T1000 (cell line): ENCODE data around the gene GALNT16.
"Not testable (repeated sequence)": the region's sequence is repeated elsewhere in the genome, so short reads cannot be mapped to it uniquely, and the experiment has no call there.

Experiments used
- DNase-seq: peaks from one replicate; lab custom pipeline; 2025; ENCODE audit warnings: mixed read lengths; lab: John Stamatoyannopoulos, UW

Gene GALNT16

DNA sequence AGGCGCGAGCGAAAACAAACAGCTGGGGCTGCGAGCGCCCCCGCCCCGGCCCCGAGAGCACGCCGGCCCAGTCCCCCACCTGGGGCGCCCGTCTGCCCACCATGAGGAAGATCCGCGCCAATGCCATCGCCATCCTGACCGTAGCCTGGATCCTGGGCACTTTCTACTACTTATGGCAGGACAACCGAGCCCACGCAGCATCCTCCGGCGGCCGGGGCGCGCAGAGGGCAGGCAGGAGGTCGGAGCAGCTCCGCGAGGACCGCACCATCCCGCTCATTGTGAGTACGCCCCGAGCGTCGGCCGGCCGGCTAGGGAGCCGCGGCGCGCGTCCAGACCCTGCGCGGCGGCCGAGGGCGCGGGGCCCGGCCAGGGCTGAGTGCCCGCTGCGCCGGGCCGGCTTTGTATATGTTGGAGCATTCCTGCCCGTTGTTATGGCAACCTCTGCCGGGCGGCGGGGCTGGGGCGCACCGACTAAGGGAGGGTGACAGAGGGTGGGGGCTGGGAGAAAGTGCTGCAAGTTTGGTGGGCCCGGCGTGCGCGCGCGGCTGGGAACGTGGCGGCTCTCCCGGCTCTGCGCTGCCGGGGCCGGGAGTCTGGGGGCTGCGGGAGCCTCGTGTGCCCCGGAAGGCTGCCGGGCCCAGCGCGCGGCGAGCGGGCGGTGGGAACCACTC lies 367 bp downstream of the GALNT16 start:
- no peak for DNase-seq

- DNase-seq: no peak
Observed at GRCh38 chr14:69260861-69261564, 1.1 kb downstream of the GALNT16 start.

GRCh38 chr14:69261761-69262331 lies 1.9 kb downstream of the GALNT16 start:
- DNase-seq: no peak

- DNase-seq: no peak
Observed at GRCh38 chr14:69262516-69262915, 2.6 kb downstream of the GALNT16 start.

DNA sequence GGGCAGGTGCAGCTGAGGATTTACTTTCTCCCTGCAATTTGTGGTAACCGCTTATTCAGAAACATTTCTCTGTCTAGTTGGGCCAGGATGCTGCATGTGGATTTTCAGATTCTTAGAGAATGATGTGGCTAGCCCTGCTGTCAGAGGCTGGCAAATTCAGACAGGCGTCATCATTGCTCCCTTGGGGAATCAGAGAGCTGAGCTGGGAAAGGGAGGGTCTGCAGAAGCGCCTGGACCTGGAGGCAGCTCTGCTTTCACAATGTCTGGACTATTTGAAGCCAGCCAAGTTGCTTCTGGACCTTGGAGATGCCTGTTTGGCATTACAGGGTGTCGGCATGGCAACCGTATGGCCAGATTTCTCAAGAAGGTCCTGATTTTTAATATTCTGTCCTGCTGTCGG lies 3.4 kb downstream of the GALNT16 start:
- DNase-seq: peak; percentile 87

DNA sequence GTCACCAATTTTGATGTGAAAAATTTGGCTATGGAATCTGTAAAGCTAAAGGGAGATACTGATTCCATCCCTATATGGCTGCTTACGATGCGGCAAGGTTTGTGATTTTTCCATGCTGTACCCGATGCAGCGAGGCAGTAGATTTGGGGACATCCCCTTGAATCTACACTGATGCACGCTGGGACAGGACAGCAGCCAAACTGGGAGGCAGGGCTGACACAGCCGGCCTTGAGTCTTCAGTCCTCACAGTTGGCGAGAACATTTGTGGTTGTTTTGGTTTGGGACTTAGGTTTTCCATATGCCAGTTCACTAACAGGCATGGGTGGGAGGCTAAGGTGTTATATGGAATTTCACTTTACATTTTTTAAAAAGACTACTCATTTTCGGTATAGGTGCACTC lies 3.8 kb downstream of the GALNT16 start:
- DNase-seq: no peak

DNA sequence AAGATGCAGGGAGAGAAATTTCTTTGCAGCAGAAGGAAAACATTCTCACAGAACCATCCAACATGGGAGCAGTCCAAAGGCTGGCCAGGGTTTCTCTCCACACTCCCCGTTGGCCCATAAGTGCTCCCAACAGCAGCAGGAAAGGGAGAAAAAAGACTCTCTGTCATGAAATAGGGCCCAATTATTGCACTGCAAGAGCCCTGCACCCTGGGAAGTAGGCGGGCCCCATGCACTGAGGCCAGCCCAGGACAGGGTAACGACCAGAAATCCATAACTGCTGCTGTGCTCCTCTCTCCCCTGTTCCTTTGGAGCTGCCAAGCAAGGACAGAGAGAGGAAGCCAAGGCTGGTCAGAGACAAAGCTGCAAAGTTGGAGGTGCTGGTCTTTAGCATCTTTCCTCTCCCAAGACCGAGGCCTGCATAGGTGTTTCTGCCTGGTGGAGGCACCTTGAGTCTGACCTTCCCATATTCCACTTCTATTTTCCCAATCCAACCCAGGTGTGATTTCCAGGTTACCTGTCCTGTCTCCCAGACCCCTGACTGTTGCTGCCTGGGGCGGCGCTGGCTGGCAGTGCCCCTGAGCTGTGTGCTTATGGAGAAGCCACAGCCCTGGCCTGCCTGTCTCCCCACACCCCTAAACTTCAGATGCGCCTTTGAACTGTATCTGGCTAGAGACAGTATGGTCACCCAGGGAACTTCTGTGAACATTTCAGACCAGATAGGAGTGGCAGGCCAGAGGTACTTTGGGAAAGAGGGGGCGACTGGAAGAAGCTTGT lies 6.8 kb downstream of the GALNT16 start:
- no peak for DNase-seq

DNA sequence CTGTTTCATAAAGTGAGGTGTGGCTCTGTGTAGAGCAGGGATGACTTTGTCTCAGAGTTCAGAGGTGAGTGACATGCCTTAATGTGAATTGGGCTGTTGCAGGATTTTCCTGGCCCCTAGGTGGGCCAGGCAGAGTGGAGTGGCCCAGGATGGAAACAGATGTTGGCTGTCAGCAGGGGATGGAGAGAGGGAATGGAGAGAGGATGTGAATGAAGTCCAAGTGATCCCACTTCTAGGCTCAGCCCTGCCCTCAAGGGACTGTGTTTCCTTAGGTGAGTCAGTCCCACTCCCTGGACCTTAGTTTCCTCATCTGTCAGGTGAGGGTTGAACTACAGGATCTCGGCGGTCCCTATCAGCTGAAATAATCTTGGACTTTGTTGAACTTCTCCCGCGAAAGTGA lies 7.5 kb downstream of the GALNT16 start:
- DNase-seq: no peak

DNA sequence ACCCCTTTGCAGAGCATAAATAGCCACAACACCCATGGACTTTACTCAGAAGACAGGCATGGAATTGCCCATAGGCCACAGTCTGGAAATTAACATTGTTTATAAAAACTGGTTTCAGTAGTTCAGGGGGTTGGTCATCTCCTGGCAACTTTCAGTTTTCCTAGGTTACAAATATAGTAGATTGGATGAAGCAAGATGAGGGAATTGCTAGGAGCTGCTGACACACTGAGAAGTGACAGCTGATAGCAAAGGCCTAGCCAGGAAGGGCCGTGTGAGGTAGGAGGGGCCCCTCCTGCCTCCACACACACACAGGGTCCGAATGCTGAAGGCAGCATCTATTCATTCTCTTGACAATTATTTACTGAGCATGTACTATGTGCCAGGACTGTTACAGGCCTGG lies 8.3 kb downstream of the GALNT16 start:
- DNase-seq: no peak

- DNase-seq: peak; percentile 22
Observed at GRCh38 chr14:69268763-69269162, 8.8 kb downstream of the GALNT16 start.

DNA sequence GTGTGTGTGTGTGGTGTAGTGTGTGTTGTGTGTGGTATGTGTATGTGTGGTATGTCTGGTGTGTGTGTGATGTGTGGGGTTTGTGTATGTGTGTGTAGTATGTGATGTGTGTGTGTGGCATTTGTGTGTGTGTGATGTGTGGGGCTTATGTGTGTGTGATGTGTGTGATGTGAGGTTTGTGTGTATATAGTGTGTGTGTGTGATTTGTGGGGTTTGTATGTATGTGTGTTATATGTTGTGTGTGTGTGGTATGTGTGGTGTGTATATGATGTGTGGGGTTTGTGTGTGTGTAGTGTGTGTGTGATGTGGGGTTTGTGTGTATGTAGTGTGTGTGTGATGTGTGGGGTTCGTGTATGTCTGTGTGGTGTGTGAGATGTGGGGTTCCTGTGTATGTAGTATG lies 9.4 kb downstream of the GALNT16 start:
- DNase-seq: no peak

DNA sequence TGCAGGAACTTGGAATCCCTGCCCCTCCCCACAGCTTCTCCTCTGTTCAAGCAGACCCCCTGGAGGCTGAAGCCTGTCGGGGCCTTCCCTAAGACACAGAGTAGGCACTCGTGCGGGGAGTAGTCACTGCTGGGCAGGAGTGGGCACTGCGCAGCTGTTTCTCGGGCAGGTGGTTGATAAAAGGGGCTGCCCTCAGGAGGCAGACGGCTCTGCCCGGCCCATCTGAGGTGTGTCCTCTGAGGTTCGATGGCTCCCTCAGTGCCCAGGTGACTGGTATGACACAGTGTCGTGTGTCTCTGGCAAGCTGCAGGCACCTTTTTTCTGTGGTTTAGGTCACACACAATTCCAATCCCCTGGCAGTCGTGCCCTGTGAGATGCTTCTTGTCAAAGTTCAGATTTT lies 10.1 kb downstream of the GALNT16 start:
- DNase-seq: no peak

- peak; percentile 19 for DNase-seq
Observed at GRCh38 chr14:69270795-69271708, 11.1 kb downstream of the GALNT16 start.

DNA sequence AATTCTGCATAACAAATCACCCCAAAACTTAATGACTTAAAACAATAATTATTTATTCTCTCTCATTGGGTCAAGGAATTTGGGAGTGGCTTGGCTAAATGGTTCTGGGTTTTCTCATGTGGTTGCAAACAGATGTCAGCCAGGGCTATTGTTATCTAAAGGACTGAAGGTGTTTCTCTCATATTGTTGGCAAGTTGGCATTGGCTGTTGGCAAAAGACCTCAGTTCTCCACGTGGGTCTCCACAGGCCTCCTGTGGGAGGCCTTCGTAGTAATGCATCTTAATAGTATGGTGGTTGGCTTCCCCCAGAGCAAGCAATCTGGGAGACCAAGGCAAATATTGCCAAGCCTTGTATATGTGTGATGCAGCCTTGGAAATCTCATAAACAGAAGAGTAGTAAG lies 14.4 kb downstream of the GALNT16 start:
- DNase-seq: no peak

- DNase-seq: no peak
Observed at GRCh38 chr14:69275331-69275730, 15.4 kb downstream of the GALNT16 start.

DNA sequence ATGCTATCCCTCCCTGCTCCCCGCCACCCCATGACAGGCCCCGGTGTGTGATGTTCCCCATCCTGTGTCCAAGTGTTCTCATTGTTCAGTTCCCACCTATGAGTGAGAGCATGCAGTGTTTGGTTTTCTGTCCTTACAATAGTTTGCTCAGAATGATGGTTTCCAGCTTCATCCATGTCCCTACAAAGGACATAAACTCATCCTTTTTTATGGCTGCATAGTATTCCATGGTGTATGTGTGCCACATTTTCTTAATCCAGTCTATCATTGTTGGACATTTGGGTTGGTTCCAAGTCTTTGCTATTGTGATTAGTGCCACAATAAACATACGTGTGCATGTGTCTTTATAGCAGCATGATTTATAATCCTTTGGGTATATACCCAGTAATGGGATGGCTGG lies 17.4 kb downstream of the GALNT16 start:
- not testable (repeated sequence) for DNase-seq

- no peak for DNase-seq
Observed at GRCh38 chr14:69280746-69281291, 20.9 kb downstream of the GALNT16 start.

- DNase-seq: no peak
Observed at GRCh38 chr14:69281450-69282169, 21.7 kb downstream of the GALNT16 start.

- DNase-seq: no peak
Observed at GRCh38 chr14:69282448-69282847, 22.5 kb downstream of the GALNT16 start.

DNA sequence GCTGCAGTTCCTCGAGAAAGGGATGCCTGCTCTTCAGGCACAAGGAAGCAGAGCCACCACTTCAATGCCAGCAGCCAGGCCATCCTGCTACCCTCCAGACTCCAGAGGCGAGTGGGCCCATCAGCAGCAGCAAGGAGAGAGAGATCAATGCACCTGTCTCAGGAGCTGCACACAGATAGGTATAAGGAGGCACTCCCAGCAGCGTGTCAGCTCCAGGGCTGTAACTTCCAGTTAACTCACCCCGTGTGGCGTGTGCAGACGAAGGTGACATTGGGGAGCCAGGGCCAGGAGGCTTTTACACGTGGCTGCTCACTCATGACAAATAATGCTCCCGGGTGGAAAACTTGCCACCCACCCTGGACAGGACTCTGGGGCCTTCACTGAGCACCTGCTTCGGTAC lies 24.2 kb downstream of the GALNT16 start:
- DNase-seq: no peak
